ENCODE measurements around the gene ITGA2B. TPM values are rescaled to one million over a fixed set of nuclear protein-coding genes. Genes with fewer than 3 reads are reported as not detected.

The ITGA2B gene
- total and polyA plus RNA-seq, 2 of the 13 experiments (the other 11 are each of a cell fraction or from before 2014, with no cell fraction given), result 0.38 to 1.1 TPM

DNA sequence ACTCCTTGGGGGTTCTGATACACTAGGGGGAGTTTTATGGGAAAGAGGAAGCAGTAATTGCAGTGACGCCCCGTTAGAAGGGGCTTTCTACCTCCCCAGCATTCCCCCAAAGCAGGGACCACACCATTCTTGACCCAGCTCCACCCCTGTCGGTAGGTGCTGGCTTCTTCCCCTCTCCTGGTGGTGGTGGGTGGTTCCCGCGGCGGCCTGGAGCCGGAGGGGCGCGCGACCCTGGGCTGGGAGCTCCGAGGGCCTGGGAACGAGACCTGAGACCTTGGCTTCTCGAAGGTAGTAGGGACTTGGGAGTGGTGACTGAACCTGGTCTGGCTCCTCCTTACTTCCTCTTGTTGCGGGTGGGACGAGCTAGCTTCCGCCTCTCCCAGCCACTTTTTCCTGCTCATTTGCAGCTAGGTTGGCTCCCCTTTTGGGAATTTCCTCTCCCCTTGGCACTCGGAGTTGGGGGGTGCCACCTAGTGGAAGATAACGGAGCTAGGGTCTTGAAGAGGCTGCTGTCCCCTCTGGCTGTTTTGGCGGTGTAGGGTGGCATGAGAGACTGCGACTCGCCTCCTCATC, 43.9 kb downstream of the ITGA2B start (continued):
- TF ChIP-seq, protein P1, sequence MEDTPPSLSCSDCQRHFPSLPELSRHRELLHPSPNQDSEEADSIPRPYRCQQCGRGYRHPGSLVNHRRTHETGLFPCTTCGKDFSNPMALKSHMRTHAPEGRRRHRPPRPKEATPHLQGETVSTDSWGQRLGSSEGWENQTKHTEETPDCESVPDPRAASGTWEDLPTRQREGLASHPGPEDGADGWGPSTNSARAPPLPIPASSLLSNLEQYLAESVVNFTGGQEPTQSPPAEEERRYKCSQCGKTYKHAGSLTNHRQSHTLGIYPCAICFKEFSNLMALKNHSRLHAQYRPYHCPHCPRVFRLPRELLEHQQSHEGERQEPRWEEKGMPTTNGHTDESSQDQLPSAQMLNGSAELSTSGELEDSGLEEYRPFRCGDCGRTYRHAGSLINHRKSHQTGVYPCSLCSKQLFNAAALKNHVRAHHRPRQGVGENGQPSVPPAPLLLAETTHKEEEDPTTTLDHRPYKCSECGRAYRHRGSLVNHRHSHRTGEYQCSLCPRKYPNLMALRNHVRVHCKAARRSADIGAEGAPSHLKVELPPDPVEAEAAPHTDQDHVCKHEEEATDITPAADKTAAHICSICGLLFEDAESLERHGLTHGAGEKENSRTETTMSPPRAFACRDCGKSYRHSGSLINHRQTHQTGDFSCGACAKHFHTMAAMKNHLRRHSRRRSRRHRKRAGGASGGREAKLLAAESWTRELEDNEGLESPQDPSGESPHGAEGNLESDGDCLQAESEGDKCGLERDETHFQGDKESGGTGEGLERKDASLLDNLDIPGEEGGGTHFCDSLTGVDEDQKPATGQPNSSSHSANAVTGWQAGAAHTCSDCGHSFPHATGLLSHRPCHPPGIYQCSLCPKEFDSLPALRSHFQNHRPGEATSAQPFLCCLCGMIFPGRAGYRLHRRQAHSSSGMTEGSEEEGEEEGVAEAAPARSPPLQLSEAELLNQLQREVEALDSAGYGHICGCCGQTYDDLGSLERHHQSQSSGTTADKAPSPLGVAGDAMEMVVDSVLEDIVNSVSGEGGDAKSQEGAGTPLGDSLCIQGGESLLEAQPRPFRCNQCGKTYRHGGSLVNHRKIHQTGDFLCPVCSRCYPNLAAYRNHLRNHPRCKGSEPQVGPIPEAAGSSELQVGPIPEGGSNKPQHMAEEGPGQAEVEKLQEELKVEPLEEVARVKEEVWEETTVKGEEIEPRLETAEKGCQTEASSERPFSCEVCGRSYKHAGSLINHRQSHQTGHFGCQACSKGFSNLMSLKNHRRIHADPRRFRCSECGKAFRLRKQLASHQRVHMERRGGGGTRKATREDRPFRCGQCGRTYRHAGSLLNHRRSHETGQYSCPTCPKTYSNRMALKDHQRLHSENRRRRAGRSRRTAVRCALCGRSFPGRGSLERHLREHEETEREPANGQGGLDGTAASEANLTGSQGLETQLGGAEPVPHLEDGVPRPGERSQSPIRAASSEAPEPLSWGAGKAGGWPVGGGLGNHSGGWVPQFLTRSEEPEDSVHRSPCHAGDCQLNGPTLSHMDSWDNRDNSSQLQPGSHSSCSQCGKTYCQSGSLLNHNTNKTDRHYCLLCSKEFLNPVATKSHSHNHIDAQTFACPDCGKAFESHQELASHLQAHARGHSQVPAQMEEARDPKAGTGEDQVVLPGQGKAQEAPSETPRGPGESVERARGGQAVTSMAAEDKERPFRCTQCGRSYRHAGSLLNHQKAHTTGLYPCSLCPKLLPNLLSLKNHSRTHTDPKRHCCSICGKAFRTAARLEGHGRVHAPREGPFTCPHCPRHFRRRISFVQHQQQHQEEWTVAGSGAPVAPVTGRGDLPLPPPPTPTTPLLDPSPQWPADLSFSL (CRISPR knock-in tag; IDR thresholded peaks at IDR 0.05), result no peak
- TF ChIP-seq CBX5 (CRISPR knock-in tag; IDR thresholded peaks at IDR 0.05; ENCODE audit: borderline replicate concordance) (no peak), ZNF460 (CRISPR knock-in tag; IDR thresholded peaks at IDR 0.05; ENCODE audit: borderline replicate concordance) (no peak), PITX1 (CRISPR knock-in tag; IDR thresholded peaks at IDR 0.05) (no peak), ZNF24 (IDR thresholded peaks at IDR 0.05) (no peak), ZIK1 (CRISPR knock-in tag; IDR thresholded peaks at IDR 0.05; ENCODE audit: borderline replicate concordance, low read depth) (no peak), KAT8 (CRISPR knock-in tag; IDR thresholded peaks at IDR 0.05) (no peak), ZNF557 (CRISPR knock-in tag; IDR thresholded peaks at IDR 0.05) (no peak), YY1 (IDR thresholded peaks at IDR 0.05; ENCODE audit: insufficient read depth, insufficient replicate concordance, low read depth, low read length) (no peak)
- TF ChIP-seq, protein P2, sequence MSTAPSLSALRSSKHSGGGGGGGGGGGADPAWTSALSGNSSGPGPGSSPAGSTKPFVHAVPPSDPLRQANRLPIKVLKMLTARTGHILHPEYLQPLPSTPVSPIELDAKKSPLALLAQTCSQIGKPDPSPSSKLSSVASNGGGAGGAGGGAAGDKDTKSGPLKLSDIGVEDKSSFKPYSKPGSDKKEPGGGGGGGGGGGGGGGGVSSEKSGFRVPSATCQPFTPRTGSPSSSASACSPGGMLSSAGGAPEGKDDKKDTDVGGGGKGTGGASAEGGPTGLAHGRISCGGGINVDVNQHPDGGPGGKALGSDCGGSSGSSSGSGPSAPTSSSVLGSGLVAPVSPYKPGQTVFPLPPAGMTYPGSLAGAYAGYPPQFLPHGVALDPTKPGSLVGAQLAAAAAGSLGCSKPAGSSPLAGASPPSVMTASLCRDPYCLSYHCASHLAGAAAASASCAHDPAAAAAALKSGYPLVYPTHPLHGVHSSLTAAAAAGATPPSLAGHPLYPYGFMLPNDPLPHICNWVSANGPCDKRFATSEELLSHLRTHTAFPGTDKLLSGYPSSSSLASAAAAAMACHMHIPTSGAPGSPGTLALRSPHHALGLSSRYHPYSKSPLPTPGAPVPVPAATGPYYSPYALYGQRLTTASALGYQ (CRISPR knock-in tag; IDR thresholded peaks at IDR 0.05), result no peak
- TF ChIP-seq, protein P3, sequence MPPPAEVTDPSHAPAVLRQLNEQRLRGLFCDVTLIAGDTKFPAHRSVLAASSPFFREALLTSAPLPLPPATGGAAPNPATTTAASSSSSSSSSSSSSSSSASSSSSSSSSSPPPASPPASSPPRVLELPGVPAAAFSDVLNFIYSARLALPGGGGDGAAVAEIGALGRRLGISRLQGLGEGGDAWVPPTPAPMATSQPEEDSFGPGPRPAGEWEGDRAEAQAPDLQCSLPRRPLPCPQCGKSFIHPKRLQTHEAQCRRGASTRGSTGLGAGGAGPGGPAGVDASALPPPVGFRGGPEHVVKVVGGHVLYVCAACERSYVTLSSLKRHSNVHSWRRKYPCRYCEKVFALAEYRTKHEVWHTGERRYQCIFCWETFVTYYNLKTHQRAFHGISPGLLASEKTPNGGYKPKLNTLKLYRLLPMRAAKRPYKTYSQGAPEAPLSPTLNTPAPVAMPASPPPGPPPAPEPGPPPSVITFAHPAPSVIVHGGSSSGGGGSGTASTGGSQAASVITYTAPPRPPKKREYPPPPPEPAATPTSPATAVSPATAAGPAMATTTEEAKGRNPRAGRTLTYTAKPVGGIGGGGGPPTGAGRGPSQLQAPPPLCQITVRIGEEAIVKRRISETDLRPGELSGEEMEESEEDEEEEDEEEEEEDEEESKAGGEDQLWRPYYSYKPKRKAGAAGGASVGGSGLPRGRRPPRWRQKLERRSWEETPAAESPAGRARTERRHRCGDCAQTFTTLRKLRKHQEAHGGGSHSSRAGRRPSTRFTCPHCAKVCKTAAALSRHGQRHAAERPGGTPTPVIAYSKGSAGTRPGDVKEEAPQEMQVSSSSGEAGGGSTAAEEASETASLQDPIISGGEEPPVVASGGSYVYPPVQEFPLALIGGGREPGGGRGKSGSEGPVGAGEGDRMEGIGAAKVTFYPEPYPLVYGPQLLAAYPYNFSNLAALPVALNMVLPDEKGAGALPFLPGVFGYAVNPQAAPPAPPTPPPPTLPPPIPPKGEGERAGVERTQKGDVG (CRISPR knock-in tag; IDR thresholded peaks at IDR 0.05; ENCODE audit: borderline replicate concordance), result peak; percentile 70; the same call in 1 of the 2 replicates
- TF ChIP-seq, protein P4, sequence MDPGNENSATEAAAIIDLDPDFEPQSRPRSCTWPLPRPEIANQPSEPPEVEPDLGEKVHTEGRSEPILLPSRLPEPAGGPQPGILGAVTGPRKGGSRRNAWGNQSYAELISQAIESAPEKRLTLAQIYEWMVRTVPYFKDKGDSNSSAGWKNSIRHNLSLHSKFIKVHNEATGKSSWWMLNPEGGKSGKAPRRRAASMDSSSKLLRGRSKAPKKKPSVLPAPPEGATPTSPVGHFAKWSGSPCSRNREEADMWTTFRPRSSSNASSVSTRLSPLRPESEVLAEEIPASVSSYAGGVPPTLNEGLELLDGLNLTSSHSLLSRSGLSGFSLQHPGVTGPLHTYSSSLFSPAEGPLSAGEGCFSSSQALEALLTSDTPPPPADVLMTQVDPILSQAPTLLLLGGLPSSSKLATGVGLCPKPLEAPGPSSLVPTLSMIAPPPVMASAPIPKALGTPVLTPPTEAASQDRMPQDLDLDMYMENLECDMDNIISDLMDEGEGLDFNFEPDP (CRISPR knock-in tag; conservative IDR thresholded peaks at IDR 0.05), result no peak
- TF ChIP-seq, protein P5, sequence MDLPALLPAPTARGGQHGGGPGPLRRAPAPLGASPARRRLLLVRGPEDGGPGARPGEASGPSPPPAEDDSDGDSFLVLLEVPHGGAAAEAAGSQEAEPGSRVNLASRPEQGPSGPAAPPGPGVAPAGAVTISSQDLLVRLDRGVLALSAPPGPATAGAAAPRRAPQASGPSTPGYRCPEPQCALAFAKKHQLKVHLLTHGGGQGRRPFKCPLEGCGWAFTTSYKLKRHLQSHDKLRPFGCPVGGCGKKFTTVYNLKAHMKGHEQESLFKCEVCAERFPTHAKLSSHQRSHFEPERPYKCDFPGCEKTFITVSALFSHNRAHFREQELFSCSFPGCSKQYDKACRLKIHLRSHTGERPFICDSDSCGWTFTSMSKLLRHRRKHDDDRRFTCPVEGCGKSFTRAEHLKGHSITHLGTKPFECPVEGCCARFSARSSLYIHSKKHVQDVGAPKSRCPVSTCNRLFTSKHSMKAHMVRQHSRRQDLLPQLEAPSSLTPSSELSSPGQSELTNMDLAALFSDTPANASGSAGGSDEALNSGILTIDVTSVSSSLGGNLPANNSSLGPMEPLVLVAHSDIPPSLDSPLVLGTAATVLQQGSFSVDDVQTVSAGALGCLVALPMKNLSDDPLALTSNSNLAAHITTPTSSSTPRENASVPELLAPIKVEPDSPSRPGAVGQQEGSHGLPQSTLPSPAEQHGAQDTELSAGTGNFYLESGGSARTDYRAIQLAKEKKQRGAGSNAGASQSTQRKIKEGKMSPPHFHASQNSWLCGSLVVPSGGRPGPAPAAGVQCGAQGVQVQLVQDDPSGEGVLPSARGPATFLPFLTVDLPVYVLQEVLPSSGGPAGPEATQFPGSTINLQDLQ (CRISPR knock-in tag; IDR thresholded peaks at IDR 0.05), result no peak
